Hematopoietic multipotent progenitor cell (in vitro differentiated cells): ENCODE data around the gene TSPAN32. TPM values are rescaled to one million over a fixed set of nuclear protein-coding genes. Genes with fewer than 3 reads are reported as not detected.
A peak's percentile ranks its signal among the peaks of the same experiment; 100 is the strongest.

Experiments used
- DNase-seq, 3 donors: peaks; one replicate each; pipeline ENCODE4 v3.0.0-alpha.2; 2011 to 2015; ENCODE audit warnings: low read depth in 2 of 3, low spot score in 2 of 3
- total RNA-seq: library from RNA; depleted of rRNA; stranded (reverse); fragments of >200 nt; gene quantifications from one replicate; pipeline ENCODE4 v1.2.3, GENCODE V29; 2012

Gene TSPAN32
- total RNA-seq, 1 donor: 92.6 TPM

DNA sequence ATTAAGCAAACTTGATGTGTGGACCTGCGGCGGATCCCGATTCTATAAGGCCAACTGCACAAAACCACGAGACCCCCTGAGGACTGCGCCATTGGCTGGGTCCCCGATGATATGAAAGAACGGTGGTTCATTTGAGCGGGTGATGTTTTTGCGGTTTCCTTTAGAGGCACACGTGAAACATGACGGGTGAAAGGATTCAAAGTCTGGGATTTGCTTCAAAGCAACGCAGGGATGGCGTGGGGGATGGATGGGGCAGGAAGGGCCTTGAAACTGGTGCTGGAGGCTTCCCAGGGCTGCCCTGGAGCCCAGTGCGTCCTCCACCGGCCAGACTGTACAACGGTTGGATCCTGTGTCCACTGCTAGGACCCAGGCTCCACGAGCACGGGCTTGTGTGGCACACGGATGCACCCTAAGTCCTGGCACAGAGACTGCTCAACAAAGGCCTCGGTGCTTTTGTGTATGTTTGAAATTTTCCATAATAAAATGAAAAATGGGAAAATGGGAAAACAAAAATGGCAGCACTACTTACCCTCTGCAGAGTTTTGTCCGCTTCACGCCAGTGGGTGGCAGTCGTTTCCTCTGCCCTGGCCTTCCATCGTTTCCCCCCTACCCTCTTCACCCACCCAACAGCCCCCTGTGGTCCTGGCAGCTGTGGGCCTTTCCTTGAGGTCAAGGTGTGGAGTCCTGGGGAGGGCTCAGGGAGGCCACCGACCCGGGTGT lies 35.1 kb upstream of the TSPAN32 start:
- no peak for DNase-seq

- DNase-seq: no peak
These were observed 34.4 kb upstream of the TSPAN32 start for GRCh38 chr11:2267306-2267850.

- no peak for DNase-seq
These were observed 33.7 kb upstream of the TSPAN32 start for GRCh38 chr11:2267851-2268728.

GRCh38 chr11:2268729-2269600 lies 32.8 kb upstream of the TSPAN32 start:
- DNase-seq: peak in 2 of 3 donors; percentile 74 to 84

- peak; percentile 11 to 69 (median 68) for DNase-seq
These were observed 32.1 kb upstream of the TSPAN32 start for GRCh38 chr11:2269601-2270321.

- DNase-seq: peak in 2 of 3 donors; percentile 14 to 17
These were observed 31.3 kb upstream of the TSPAN32 start, which contains the start of gene ASCL2 for GRCh38 chr11:2270322-2271076. ASCL2 (minus strand) TSS chr11:2270588; CDS start chr11:2270332, 256 bp downstream.

DNA sequence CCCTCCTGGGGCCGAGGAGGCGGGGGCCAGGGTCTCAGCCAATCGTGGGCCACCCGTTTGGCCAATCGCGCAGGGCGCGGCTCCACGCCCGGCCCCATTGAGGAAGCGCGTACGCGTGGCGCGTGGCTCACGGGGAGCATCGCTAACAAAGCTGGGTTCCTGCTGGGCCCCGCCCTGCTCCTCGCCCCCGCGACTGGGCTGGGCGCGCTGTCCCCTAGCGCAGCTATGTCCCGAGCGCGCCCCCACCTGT lies 30.8 kb upstream of the TSPAN32 start:
- DNase-seq: peak in 2 of 3 donors; percentile 65 to 72

GRCh38 chr11:2271327-2272227 lies 30.2 kb upstream of the TSPAN32 start:
- no peak for DNase-seq

DNA sequence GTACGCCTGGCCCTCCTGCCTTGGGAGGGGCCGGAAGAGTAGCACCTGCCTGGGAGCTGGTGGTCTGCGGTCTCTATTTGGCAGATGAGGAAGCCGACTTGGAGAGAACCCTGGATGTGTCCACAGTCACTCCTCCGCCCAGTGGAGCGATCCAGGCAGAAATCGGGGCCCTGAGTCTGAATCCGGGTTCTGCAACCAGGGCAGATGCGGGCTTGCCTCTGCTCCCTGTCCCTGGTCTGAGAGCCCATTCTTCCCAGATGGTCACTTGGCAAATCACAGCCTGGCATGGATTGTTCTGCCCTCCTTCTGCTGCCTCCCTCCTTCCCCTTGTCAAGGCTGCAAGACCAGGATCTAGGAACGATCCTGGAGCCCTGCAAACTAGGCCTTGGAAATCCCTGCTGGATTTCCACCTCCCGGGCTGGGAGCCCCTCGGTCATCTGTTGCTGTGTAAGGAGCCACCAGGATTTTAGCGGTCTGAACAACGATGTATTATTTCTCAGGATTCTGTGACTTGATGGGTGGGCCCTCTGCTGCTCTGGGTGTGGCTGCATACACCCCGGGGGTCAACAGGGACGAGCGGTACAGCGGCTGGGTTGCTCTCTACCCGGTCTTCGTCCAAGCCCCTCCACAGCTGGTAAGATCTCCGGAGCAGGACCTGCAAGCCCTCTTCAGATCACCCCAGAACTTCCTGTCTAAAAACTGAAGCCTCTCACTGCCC lies 29.4 kb upstream of the TSPAN32 start:
- no peak for DNase-seq

- DNase-seq: no peak
These were observed 28.9 kb upstream of the TSPAN32 start for GRCh38 chr11:2272946-2273280.

DNA sequence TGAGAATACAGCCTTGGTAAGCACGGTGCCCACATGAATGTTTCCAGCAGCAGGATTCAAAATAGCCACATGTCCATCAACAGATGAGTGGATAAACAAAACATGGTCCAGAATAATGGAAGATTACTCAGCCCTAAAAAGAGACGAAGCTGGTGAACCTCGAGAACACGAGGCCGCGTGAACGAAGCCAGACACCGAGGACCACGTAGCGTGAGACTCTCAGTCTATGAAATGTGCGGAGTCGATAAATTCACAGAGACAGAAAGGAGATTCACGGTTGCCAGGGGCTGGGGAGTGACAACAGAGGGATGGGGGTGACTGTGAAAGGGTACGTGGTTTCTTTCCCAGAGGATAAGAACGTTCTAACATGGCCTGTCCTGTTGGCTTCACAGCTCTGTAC lies 28.5 kb upstream of the TSPAN32 start:
- DNase-seq: no peak

DNA sequence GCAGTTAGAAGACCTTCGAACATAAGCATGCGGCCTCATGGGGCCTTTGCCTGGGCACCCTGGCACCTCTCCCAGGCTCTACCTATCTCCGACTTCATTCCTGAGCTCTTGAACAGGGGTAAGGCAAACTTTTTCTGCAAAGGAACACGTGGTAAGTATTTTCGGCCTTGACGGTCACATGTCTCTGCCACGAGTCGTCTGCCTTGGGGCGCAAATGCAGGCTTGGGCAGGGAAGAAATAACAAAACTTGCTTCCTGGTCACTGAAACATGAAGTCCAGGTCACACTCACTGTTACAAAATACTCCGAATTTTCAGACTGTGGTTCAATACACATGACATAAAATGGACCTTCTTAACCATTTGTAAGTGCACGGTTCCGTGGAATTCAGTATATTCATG lies 28.0 kb upstream of the TSPAN32 start:
- DNase-seq: no peak

DNA sequence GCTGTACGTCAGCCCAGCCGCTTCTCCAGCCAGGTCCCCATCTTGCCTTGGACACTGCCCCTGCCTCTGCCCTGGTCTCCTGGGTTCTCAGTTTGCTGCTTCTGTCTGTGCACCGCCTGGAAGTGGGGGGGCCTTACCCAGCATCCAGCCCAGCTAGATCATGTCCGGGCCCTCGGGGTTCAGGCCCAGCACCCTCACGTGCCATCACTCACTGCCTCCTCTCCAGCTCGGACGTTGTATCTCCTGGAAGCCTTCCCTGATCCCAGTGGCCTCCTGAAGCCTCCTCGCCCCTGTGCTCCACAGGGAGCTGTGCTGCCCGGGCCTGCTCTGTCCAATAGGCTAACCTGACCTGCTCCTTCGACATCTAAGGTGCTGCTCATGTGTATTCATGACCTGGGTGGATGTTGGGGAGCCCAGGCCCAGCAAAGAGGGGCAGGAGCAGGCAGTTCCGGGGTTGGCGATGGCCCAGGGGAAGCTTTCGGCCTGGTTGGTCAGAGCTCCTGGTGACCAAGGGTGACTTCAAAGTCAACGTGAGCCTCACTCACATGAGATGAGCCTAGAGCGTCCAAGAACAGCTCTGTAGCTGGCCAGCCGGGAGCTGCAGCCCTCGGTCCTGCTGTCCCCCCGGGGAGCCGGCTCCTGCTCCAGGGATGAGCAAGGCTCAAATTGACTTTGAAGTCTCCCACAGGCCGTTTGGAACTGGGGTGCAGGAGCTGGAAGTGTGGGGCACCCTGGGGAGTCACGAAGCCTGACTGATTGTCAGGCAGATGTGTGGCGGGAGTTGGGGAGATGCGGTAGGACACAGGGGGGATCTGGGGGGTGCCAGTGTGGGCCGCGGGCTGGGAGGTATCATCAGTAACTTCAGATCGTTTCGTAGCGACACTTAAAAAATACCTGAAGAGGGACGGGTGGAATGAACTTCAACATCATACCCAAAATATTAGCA lies 26.2 kb upstream of the TSPAN32 start:
- DNase-seq: no peak

DNA sequence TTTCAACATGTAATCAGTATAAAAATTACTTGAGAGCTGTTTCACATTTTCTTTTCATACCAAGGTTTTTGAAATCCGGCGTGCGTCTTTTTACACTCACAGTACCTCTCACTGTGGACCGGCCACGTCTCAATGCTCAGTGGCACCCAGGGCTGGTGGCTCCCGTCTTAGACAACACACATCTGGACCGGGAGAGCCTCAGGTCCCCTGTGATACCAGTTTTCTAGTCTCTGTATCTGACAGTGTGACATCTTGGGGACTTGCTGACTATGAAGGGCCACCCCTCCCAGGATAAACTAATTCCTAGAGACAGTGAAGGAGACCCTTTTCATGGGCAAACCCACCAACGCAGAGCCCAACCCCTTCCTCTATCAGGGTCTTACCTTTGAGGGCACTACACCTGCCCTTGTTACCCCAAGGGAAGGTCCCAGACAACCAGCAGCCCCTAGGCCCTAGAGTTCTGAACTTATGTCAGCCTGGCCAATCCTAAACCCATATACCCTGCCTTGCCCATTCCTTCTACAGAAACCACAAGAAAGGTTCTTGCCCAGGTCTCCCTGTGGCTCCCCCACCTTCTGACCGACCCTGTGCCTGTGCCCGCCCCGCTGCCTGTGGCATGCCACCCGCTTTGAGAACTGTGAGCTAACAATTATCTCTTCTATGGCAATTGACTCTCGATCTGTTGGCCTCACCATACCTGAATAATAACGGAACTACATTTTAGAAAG lies 25.4 kb upstream of the TSPAN32 start:
- no peak for DNase-seq

GRCh38 chr11:2277008-2277346 lies 24.8 kb upstream of the TSPAN32 start:
- DNase-seq: no peak

DNA sequence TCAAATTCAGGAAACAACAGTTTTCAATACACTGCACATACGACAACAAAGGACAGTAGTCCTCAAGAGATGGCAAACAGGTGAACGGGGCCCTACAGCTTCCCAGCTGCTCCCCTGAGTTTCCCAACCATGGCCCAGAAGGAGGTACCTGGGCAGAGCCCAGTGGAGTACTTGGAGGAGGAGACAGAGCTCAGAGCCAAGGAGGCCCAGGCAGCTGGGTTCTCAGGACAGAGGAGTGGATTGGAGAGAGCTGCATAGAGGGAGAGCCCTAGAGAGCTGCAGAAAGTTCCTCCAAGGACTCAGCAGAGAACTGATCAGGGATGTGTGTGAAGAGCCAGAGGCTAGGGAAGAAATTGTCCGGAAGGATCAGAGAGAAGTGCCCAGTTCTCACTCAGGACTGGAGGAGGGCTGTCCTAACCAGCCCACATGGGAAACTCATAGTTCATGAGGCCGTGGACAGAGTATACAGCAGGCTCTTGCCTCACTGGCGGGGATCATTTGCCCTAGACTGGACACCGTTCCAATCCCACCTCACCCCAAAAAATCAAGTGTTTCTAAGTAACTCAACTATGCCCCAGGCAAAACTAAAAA lies 23.8 kb upstream of the TSPAN32 start:
- DNase-seq: no peak
